ENCODE data around the gene PFDN2.

DNA sequence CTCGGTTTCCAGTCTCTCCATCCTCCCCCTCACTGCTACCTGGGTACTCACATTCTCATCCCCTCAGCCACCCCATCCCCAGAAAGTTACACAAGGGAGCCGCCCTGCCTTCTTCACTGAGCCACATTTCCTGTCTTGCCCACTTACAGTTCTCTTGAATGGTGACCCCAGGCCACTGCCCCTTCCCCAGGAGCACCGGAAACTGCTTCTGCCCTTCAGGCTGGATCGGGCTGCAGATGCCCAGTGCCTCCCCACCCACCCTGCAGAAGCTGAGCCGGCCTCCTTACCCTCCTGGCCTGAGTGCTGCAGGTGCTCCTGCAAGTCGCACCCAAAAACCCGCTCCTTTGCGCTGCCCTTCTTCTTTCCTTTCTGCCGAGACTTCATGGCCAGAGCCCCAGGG lies 48.6 kb downstream of the PFDN2 start:
- no peak for TF ChIP-seq POLR2A (IDR thresholded peaks at IDR 0.05)
- TF ChIP-seq, protein P1, sequence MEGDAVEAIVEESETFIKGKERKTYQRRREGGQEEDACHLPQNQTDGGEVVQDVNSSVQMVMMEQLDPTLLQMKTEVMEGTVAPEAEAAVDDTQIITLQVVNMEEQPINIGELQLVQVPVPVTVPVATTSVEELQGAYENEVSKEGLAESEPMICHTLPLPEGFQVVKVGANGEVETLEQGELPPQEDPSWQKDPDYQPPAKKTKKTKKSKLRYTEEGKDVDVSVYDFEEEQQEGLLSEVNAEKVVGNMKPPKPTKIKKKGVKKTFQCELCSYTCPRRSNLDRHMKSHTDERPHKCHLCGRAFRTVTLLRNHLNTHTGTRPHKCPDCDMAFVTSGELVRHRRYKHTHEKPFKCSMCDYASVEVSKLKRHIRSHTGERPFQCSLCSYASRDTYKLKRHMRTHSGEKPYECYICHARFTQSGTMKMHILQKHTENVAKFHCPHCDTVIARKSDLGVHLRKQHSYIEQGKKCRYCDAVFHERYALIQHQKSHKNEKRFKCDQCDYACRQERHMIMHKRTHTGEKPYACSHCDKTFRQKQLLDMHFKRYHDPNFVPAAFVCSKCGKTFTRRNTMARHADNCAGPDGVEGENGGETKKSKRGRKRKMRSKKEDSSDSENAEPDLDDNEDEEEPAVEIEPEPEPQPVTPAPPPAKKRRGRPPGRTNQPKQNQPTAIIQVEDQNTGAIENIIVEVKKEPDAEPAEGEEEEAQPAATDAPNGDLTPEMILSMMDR (IDR thresholded peaks at IDR 0.05) = no peak

All from thyroid gland (tissue), 4 donors.